A549 (cell line): Measurements from ENCODE around the gene HOXD9. TPM values are rescaled to one million over a fixed set of nuclear protein-coding genes. Genes with fewer than 3 reads are reported as not detected.

ENCODE experiments used
- ATAC-seq, 2 experiments: fragments of 200-7000 bp in 1 of 2; fragments of >200 bp in 1 of 2; cut with Nextera tagmentation in 1 of 2; cut with Tn5 transposase in 1 of 2; 3 replicates each; pipeline versions ENCODE4 v1.8.0 to v1.9.1; 2018 to 2020; ENCODE audit warnings: mild to moderate bottlenecking in 1 of 2, moderate library complexity in 1 of 2
- CTCF ChIA-PET: fragments of 300-600 bp; sonication (Branson Sonifier 250); formaldehyde crosslinking; extraction: SDS; loops from one replicate; lab custom pipeline; 2021; ENCODE audit warnings: antibody characterized with exemption, inconsistent platforms; lab: Yijun Ruan, JAX
- POLR2A ChIA-PET: fragments of 350-600 bp; formaldehyde crosslinking; extraction: SDS; loops from one replicate; lab custom pipeline; 2021; ENCODE audit warnings: antibody characterized with exemption, inconsistent platforms; lab: Yijun Ruan, JAX
- DNase-seq, 2 experiments: peaks; one replicate each; pipeline versions ENCODE4 v3.0.0 to v3.0.0-alpha.2; 2011 to 2016; ENCODE audit warnings: low read depth in 1 of 2, low spot score in 1 of 2
- FAIRE-seq: peaks from 2 replicates; lab custom pipeline; 2011; peaks lifted over from hg19 to GRCh38; lab: Jason Lieb, UNC
- H3K27ac ChIP-seq, 2 experiments: fragments of >200 bp; sonication (Bioruptor Twin); formaldehyde crosslinking; 3 replicates each; pipeline ENCODE4 v1.5.1; 2016 to 2017
- H3K4me1 ChIP-seq: fragments of >200 bp; sonication (Bioruptor Twin); formaldehyde crosslinking; 3 replicates; pipeline ENCODE4 v1.6.1; 2016
- H3K4me2 ChIP-seq: fragments of >200 bp; sonication (Bioruptor Twin); formaldehyde crosslinking; 3 replicates; pipeline ENCODE4 v1.6.1; 2016
- H3K4me3 ChIP-seq: fragments of >200 bp; sonication (Bioruptor Twin); formaldehyde crosslinking; 3 replicates; pipeline ENCODE4 v1.5.1; 2016
- H3K9me3 ChIP-seq: fragments of >200 bp; sonication (Bioruptor Twin); formaldehyde crosslinking; 3 replicates; pipeline ENCODE4 v1.6.1; 2016
- CBX8 ChIP-seq: fragments of 200-600 bp; sonication (generic); IDR thresholded peaks from 2 replicates; pipeline ENCODE4 v1.6.1; 2016
- CHD4 ChIP-seq: fragments of 200-600 bp; sonication (generic); IDR thresholded peaks from 2 replicates; pipeline ENCODE4 v1.6.1; 2016; ENCODE audit warnings: antibody characterized with exemption, mild to moderate bottlenecking, borderline replicate concordance
- CTCF ChIP-seq: fragments of >200 bp; sonication (Bioruptor Twin); formaldehyde crosslinking; IDR thresholded peaks from 3 replicates; pipeline ENCODE4 v1.5.1; 2016
- EHF ChIP-seq: fragments of 250-450 bp; sonication (Bioruptor Pico); IDR thresholded peaks from 2 replicates; pipeline ENCODE4 v1.5.0; 2020; ENCODE audit warnings: mild to moderate bottlenecking
- ELK1 ChIP-seq: fragments of 150-350 bp; IDR thresholded peaks from 2 replicates; pipeline ENCODE4 v1.6.1; 2014; ENCODE audit warnings: low read depth, mild to moderate bottlenecking, low read length
- EP300 ChIP-seq, 2 experiments: fragments of >200 bp; sonication (Bioruptor Twin); formaldehyde crosslinking; IDR thresholded peaks; 2 replicates in 1 of 2; 3 replicates in 1 of 2; pipeline ENCODE4 v1.6.1; 2016 to 2017
- ESRRA ChIP-seq: fragments of 150-350 bp; IDR thresholded peaks from 2 replicates; pipeline ENCODE4 v1.6.1; 2014; ENCODE audit warnings: mild to moderate bottlenecking, low read length, borderline replicate concordance
- FOSL2 ChIP-seq, 2 experiments: fragments of 450-650 bp in 1 of 2; fragments of >200 bp in 1 of 2; sonication (Bioruptor Twin) in 1 of 2; formaldehyde crosslinking; IDR thresholded peaks; 2 replicates each; pipeline versions ENCODE4 v1.5.0 to v1.6.1; 2016 to 2020; ENCODE audit warnings: mild to moderate bottlenecking in 1 of 2, moderate library complexity in 1 of 2
- HDAC2 ChIP-seq: fragments of 200-600 bp; sonication (generic); IDR thresholded peaks from 2 replicates; pipeline ENCODE4 v1.6.1; 2016
- HES2 ChIP-seq: fragments of >200 bp; sonication (Bioruptor Twin); formaldehyde crosslinking; IDR thresholded peaks from 2 replicates; pipeline ENCODE4 v1.6.1; 2016
- HOXA7 ChIP-seq: fragments of 250-450 bp; sonication (Bioruptor Pico); IDR thresholded peaks from 2 replicates; pipeline ENCODE4 v1.5.0; 2020; ENCODE audit warnings: mild to moderate bottlenecking, moderate library complexity
- HOXB5 ChIP-seq: fragments of 250-450 bp; sonication (Bioruptor Pico); IDR thresholded peaks from 2 replicates; pipeline ENCODE4 v1.5.0; 2020; ENCODE audit warnings: mild to moderate bottlenecking, moderate library complexity
- JUN ChIP-seq, 2 experiments: fragments of >200 bp; sonication (Bioruptor Twin); formaldehyde crosslinking; IDR thresholded peaks; 2 replicates in 1 of 2; 3 replicates in 1 of 2; pipeline ENCODE4 v1.6.1; 2016 to 2017
- KDM1A ChIP-seq: fragments of 200-600 bp; sonication (generic); IDR thresholded peaks from 2 replicates; pipeline ENCODE4 v1.6.1; 2016; ENCODE audit warnings: low read depth, mild to moderate bottlenecking
- KDM5A ChIP-seq: fragments of 200-600 bp; sonication (generic); IDR thresholded peaks from 2 replicates; pipeline ENCODE4 v1.6.1; 2016; ENCODE audit warnings: antibody characterized with exemption, mild to moderate bottlenecking
- MAX ChIP-seq: IDR thresholded peaks from 2 replicates; pipeline ENCODE4 v1.6.1; 2012
- MAZ ChIP-seq: fragments of 150-350 bp; IDR thresholded peaks from 2 replicates; pipeline ENCODE4 v1.6.1; 2014; ENCODE audit warnings: antibody characterized with exemption, low read depth, low read length, borderline replicate concordance
- NR3C1 ChIP-seq: fragments of >200 bp; sonication (Bioruptor Twin); formaldehyde crosslinking; IDR thresholded peaks from 3 replicates; pipeline ENCODE4 v1.6.1; 2017
- PBX3 ChIP-seq: IDR thresholded peaks from 2 replicates; pipeline ENCODE4 v1.6.1; 2012
- RARB ChIP-seq: fragments of 250-450 bp; sonication (Bioruptor Pico); IDR thresholded peaks from 2 replicates; pipeline ENCODE4 v1.8.0; 2021; ENCODE audit warnings: mild to moderate bottlenecking, moderate library complexity
- TFCP2L1 ChIP-seq: fragments of 250-450 bp; sonication (Bioruptor Pico); IDR thresholded peaks from 2 replicates; pipeline ENCODE4 v1.5.0; 2021; ENCODE audit warnings: mild to moderate bottlenecking
- TP53 ChIP-seq: fragments of 250-450 bp; sonication (Bioruptor Pico); IDR thresholded peaks from 2 replicates; pipeline ENCODE4 v1.5.0; 2021; ENCODE audit warnings: mild to moderate bottlenecking, moderate library complexity
- ZC3H11A ChIP-seq: fragments of 450-650 bp; IDR thresholded peaks from 2 replicates; pipeline ENCODE4 v1.6.1; 2014; ENCODE audit warnings: antibody characterized with exemption, mild to moderate bottlenecking
- ZSCAN20 ChIP-seq: fragments of 250-450 bp; sonication (Bioruptor Pico); IDR thresholded peaks from 2 replicates; pipeline ENCODE4 v1.8.0; 2022; ENCODE audit warnings: mild to moderate bottlenecking, moderate library complexity
- WGBS: methylation state at CpG from one replicate; pipeline ENCODE4 v1.1.6; 2017; ENCODE audit errors: missing lambda C conversion rate; 5-methylcytosine and 5-hydroxymethylcytosine counted together
- polyA plus RNA-seq, 4 experiments: library from polyadenylated mRNA; depleted of rRNA in 3 of 4; stranded (reverse); fragments of >200 nt; fragmentation: RNase III in 1 of 4; extraction: RNeasy Plus Mini Kit Qiagen cat#74134 plus additional on column Dnase treatment in 1 of 4; gene quantifications; 2 replicates in 3 of 4; 3 replicates in 1 of 4; pipeline ENCODE4 v1.2.3, GENCODE V29; 2011 to 2017

Gene HOXD9
- polyA plus RNA-seq, 2 of the 4 experiments (the other 2 are of a cell fraction) = 0.45 to 1.0 TPM

GRCh38 chr2:176112375-176113302, 9.9 kb upstream of the HOXD9 start:
- Histone ChIP-seq H3K9me3 (no peaks in the 10 kb centered on the region), H3K4me2 (no peak overlapping the region), H3K27ac (no peak overlapping the region), H3K4me1 (peaks cover 4% of the 10 kb centered on the region; the same call in 2 of the 3 replicates), H3K4me3 (no peak overlapping the region)
- FAIRE-seq (no peak), ATAC-seq (no peak), DNase-seq (no peak)
- CTCF ChIA-PET = interaction anchor here (0.6 to 3.7 kb wide), 9 partner anchors 8 to 542 kb away, joined by 3 to 36 read pairs (median 7); partner anchors contain the start of gene HOXD9
- no peak for TF ChIP-seq CTCF
- no peak for TF ChIP-seq PBX3
- TF ChIP-seq HES2 = no peak
- no peak for TF ChIP-seq ESRRA
- TF ChIP-seq MAZ = no peak
- TF ChIP-seq ZSCAN20 (CRISPR knock-in tag) = no peak
- no peak for TF ChIP-seq HOXB5 (CRISPR knock-in tag)
- no peak for TF ChIP-seq ELK1
- TF ChIP-seq KDM1A = no peak
- TF ChIP-seq KDM5A = no peak
- no peak for TF ChIP-seq TP53
- no peak for TF ChIP-seq MAX
- TF ChIP-seq EP300 (IDR thresholded peaks at IDR 0.05) = no peak
- TF ChIP-seq JUN (IDR thresholded peaks at IDR 0.05) = no peak
- no peak for TF ChIP-seq CBX8
- no peak for TF ChIP-seq CHD4
- TF ChIP-seq RARB (CRISPR knock-in tag) = no peak
- TF ChIP-seq HOXA7 (CRISPR knock-in tag) = no peak
- 87% methylated on average over 23 of the region's 40 CpGs for WGBS
- POLR2A ChIA-PET = no interaction called here

- H3K27ac ChIP-seq = no peak overlapping the region
- no peak for TF ChIP-seq FOSL2 (IDR thresholded peaks at IDR 0.05)
- no peak for TF ChIP-seq FOSL2 (CRISPR knock-in tag; IDR thresholded peaks at IDR 0.05)
- TF ChIP-seq CHD4 = no peak
- TF ChIP-seq JUN (IDR thresholded peaks at IDR 0.05) = no peak
- TF ChIP-seq EHF (CRISPR knock-in tag) = no peak
- TF ChIP-seq HDAC2 = no peak
- no peak for TF ChIP-seq CTCF
- TF ChIP-seq CBX8 = no peak
- no peak for TF ChIP-seq ZC3H11A
- TF ChIP-seq MAZ = no peak
- no peak for TF ChIP-seq ZSCAN20 (CRISPR knock-in tag)
- no peak for TF ChIP-seq TFCP2L1
- TF ChIP-seq NR3C1 = no peak
- no peak for TF ChIP-seq KDM1A
- H3K9me3 ChIP-seq = no peaks in the 10 kb centered on the region
- no peak overlapping the region for H3K4me3 ChIP-seq
- CTCF ChIA-PET = interaction anchor here (0.6 to 2.7 kb wide), 8 partner anchors 10 to 540 kb away, joined by 3 to 12 read pairs (median 6); no protein-coding TSS in a partner anchor
- WGBS = 88% methylated on average over 26 of the region's 26 CpGs
- peaks cover 3% of the 10 kb centered on the region; the same call in 1 of the 3 replicates for H3K4me1 ChIP-seq
- H3K4me2 ChIP-seq = no peak overlapping the region
- POLR2A ChIA-PET = no interaction called here
- DNase-seq = no peak
- no peak for ATAC-seq
- FAIRE-seq = no peak
These were observed 8.2 kb upstream of the HOXD9 start for GRCh38 chr2:176114120-176114929.
